Astrocyte (in vitro differentiated cells and primary cell): ENCODE measurements around the gene SLC12A8. TPM values are rescaled to one million over a fixed set of nuclear protein-coding genes. Genes with fewer than 3 reads are reported as not detected.

Experiments
- DNase-seq: peaks from one replicate; pipeline ENCODE4 v3.0.0-alpha.2; 2010; ENCODE audit warnings: low read depth
- FAIRE-seq: peaks from 2 replicates; lab custom pipeline; 2011; peaks lifted over from hg19 to GRCh38; lab: Jason Lieb, UNC
- H2AFZ ChIP-seq: 2 replicates; pipeline ENCODE4 v1.6.0; 2012; ENCODE audit warnings: low read depth, low read length, inconsistent platforms
- H3K27ac ChIP-seq: 2 replicates; pipeline ENCODE4 v1.5.1; 2011; ENCODE audit warnings: low read depth, low read length, inconsistent platforms
- H3K27me3 ChIP-seq: 2 replicates; pipeline ENCODE4 v1.6.0; 2011; ENCODE audit warnings: low read length, inconsistent platforms; ENCODE audit not compliant: insufficient read depth
- H3K36me3 ChIP-seq: 2 replicates; pipeline ENCODE4 v1.5.1; 2011; ENCODE audit warnings: low read length, inconsistent platforms; ENCODE audit not compliant: insufficient read depth
- H3K4me1 ChIP-seq: 2 replicates; pipeline ENCODE4 v1.5.1; 2011; ENCODE audit warnings: low read length, inconsistent platforms; ENCODE audit not compliant: insufficient read depth
- H3K4me2 ChIP-seq: 2 replicates; pipeline ENCODE4 v1.6.0; 2012; ENCODE audit warnings: low read length, inconsistent platforms
- H3K4me3 ChIP-seq: 2 replicates; pipeline ENCODE4 v1.5.1; 2011; ENCODE audit warnings: low read depth, mild to moderate bottlenecking, low read length, inconsistent platforms; ENCODE audit not compliant: insufficient read depth
- H3K79me2 ChIP-seq: 2 replicates; pipeline ENCODE4 v1.6.0; 2012; ENCODE audit warnings: mild to moderate bottlenecking, low read length, inconsistent platforms; ENCODE audit not compliant: insufficient read depth
- H3K9ac ChIP-seq: 2 replicates; pipeline ENCODE4 v1.6.0; 2012; ENCODE audit warnings: mild to moderate bottlenecking, low read length, inconsistent platforms
- H3K9me3 ChIP-seq: 2 replicates; pipeline ENCODE4 v1.5.1; 2012; ENCODE audit warnings: low read depth, mild to moderate bottlenecking, low read length, inconsistent platforms; ENCODE audit not compliant: insufficient read depth
- H4K20me1 ChIP-seq: 2 replicates; pipeline ENCODE4 v1.6.0; 2012; ENCODE audit warnings: low read length, inconsistent platforms; ENCODE audit not compliant: insufficient read depth
- H3K27ac Mint-ChIP-seq: one replicate; pipeline ENCODE4 v1.8.0; 2021; ENCODE audit warnings: mild to moderate bottlenecking, mixed read lengths; ENCODE audit not compliant: unreplicated experiment
- H3K27me3 Mint-ChIP-seq: one replicate; pipeline ENCODE4 v1.8.0; 2021; ENCODE audit warnings: low read depth, mixed read lengths; ENCODE audit not compliant: unreplicated experiment
- H3K36me3 Mint-ChIP-seq: one replicate; pipeline ENCODE4 v1.8.0; 2021; ENCODE audit warnings: low read depth, mixed read lengths; ENCODE audit not compliant: unreplicated experiment
- H3K4me1 Mint-ChIP-seq: one replicate; pipeline ENCODE4 v1.8.0; 2021; ENCODE audit warnings: low read depth, mixed read lengths; ENCODE audit not compliant: unreplicated experiment
- H3K4me3 Mint-ChIP-seq: one replicate; pipeline ENCODE4 v1.8.0; 2021; ENCODE audit warnings: mild to moderate bottlenecking, moderate library complexity, mixed read lengths; ENCODE audit not compliant: unreplicated experiment
- H3K9me3 Mint-ChIP-seq: one replicate; pipeline ENCODE4 v1.8.0; 2021; ENCODE audit warnings: mild to moderate bottlenecking, mixed read lengths; ENCODE audit not compliant: unreplicated experiment
- EZH2 ChIP-seq: IDR thresholded peaks from 2 replicates; pipeline ENCODE4 v1.6.1; 2012; ENCODE audit warnings: mild to moderate bottlenecking, low read length, inconsistent platforms; ENCODE audit not compliant: insufficient read depth
- total RNA-seq: library from RNA; stranded (reverse); gene quantifications from 2 replicates; pipeline ENCODE4 v1.2.1, GENCODE V29; 2021
- TF ChIP-seq, protein P1 (sequence below): IDR thresholded peaks from 2 replicates; pipeline ENCODE4 v1.5.1; 2011; ENCODE audit warnings: low read depth, mild to moderate bottlenecking, inconsistent platforms, low read length, moderate library complexity; ENCODE audit not compliant: insufficient read depth

The SLC12A8 gene
- total RNA-seq, 1 donor from 2014 or later: 4.2 TPM

DNA sequence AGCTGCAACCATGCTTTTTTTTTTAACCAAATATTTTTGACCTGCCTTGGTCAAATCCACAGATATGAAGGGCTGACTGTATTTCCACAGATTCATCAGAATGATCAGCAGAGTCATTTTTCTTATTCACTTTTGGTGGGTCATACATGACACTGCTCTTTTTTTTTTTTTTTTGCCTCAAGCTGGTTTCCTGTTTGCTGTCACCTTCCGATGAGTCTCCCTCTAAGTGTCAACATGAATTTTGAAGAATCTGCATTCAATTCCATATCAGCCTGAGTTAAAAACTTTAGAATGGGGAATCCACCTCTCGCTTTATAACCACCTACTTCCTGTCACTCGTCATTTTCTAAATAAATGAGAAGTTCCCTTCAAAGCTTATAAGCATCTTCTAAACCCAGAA lies 2.2 kb upstream of the SLC12A8 start:
- Histone ChIP-seq H3K4me2 (peak overlapping the region; percentile 86), H2AFZ (no peak overlapping the region), H3K9me3 (no peaks in the 10 kb centered on the region), H4K20me1 (no peaks in the 10 kb centered on the region), H3K27me3 (no peaks in the 10 kb centered on the region), H3K27ac (no peak overlapping the region), H3K36me3 (no peaks in the 10 kb centered on the region), H3K9ac (no peak overlapping the region), H3K4me3 (no peak overlapping the region), H3K79me2 (no peaks in the 10 kb centered on the region), H3K4me1 (peaks cover 28% of the 10 kb centered on the region)
- H3K4me1 Mint-ChIP-seq: peaks cover 7% of the 10 kb centered on the region
- H3K9me3 Mint-ChIP-seq: no peaks in the 10 kb centered on the region
- no peak overlapping the region for H3K27ac Mint-ChIP-seq
- FAIRE-seq (peak; percentile 66), DNase-seq (no peak)
- TF ChIP-seq, protein P1, sequence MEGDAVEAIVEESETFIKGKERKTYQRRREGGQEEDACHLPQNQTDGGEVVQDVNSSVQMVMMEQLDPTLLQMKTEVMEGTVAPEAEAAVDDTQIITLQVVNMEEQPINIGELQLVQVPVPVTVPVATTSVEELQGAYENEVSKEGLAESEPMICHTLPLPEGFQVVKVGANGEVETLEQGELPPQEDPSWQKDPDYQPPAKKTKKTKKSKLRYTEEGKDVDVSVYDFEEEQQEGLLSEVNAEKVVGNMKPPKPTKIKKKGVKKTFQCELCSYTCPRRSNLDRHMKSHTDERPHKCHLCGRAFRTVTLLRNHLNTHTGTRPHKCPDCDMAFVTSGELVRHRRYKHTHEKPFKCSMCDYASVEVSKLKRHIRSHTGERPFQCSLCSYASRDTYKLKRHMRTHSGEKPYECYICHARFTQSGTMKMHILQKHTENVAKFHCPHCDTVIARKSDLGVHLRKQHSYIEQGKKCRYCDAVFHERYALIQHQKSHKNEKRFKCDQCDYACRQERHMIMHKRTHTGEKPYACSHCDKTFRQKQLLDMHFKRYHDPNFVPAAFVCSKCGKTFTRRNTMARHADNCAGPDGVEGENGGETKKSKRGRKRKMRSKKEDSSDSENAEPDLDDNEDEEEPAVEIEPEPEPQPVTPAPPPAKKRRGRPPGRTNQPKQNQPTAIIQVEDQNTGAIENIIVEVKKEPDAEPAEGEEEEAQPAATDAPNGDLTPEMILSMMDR: no peak
- no peak for TF ChIP-seq EZH2
- H3K4me3 Mint-ChIP-seq: no peak overlapping the region
- peaks cover 11% of the 10 kb centered on the region for H3K27me3 Mint-ChIP-seq
- no peaks in the 10 kb centered on the region for H3K36me3 Mint-ChIP-seq

DNA sequence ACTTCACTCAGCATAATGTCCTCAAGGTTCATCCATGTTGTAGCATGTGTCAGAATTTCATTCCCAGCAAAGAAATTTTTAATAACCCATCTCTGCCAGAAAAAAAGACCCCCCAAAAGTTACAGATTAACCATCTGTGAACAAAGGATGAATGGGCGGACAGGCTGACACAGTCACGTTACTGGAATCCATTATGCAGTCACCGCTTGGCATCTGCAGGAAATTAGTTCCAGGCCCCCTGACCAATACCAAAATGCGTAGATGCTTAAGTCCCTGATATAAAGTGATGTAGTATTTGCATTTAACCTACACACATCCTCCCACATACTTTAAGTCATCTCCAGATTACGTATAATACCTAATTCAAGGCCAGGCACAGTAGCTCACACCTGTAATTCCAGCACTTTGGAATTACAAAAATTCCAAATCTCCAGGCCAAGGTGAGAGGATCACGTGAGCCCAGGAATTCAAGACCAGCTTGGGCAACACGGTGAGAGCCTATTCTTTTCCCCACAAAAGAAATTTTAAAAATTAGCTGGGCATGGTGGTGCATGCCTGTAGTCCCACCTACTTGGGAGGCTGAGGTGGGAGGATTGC lies 1.5 kb upstream of the SLC12A8 start:
- no peaks in the 10 kb centered on the region for H3K9me3 Mint-ChIP-seq
- peaks cover 28% of the 10 kb centered on the region for H3K4me1 ChIP-seq
- H3K27ac Mint-ChIP-seq: no peak overlapping the region
- H3K4me1 Mint-ChIP-seq: peaks cover 7% of the 10 kb centered on the region
- H3K4me2 ChIP-seq: peak overlapping the region; percentile 86
- H3K27me3 ChIP-seq: no peaks in the 10 kb centered on the region
- FAIRE-seq (peak; percentile 86), DNase-seq (peak; percentile 86)
- no peak for TF ChIP-seq EZH2
- TF ChIP-seq, protein P1: no peak
- peaks cover 15% of the 10 kb centered on the region for H3K27me3 Mint-ChIP-seq
- peak overlapping the region; percentile 39 for H3K9ac ChIP-seq
- no peaks in the 10 kb centered on the region for H3K79me2 ChIP-seq
- H3K27ac ChIP-seq: peak overlapping the region; percentile 56
- no peaks in the 10 kb centered on the region for H3K36me3 ChIP-seq
- H3K9me3 ChIP-seq: no peaks in the 10 kb centered on the region
- no peaks in the 10 kb centered on the region for H3K36me3 Mint-ChIP-seq
- no peaks in the 10 kb centered on the region for H4K20me1 ChIP-seq
- H2AFZ ChIP-seq: no peak overlapping the region
- H3K4me3 ChIP-seq: no peak overlapping the region
- H3K4me3 Mint-ChIP-seq: peak overlapping the region; percentile 34

DNA sequence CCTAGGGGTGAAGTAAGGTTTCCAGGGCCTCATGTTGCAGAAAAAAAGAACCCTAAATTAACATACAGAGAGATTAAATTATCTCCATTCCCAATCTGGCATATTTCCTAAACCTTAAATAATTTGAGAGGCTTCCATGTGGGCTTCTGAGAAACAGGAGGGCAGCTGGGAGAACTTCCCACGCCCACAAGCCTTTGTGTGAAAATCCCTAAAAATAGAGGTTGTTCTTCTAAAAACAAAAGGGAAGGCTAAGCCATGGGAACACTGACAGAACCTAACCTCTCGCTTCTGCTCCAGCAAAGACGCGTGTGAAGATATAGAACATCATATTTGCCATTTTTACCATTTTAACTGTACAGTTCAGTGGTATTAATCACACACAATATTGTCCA lies 812 bp upstream of the SLC12A8 start:
- peaks cover 28% of the 10 kb centered on the region for H3K4me1 ChIP-seq
- H3K27ac ChIP-seq: peak overlapping the region; percentile 56
- H3K4me3 ChIP-seq: no peak overlapping the region
- H3K9me3 Mint-ChIP-seq: no peaks in the 10 kb centered on the region
- no peaks in the 10 kb centered on the region for H3K79me2 ChIP-seq
- peak overlapping the region; percentile 86 for H3K4me2 ChIP-seq
- no peak for DNase-seq
- H3K36me3 ChIP-seq: no peaks in the 10 kb centered on the region
- peaks cover 7% of the 10 kb centered on the region for H3K4me1 Mint-ChIP-seq
- no peaks in the 10 kb centered on the region for H4K20me1 ChIP-seq
- FAIRE-seq: no peak
- H3K4me3 Mint-ChIP-seq: peak overlapping the region; percentile 34
- no peak overlapping the region for H3K27ac Mint-ChIP-seq
- H3K27me3 Mint-ChIP-seq: peaks cover 15% of the 10 kb centered on the region
- H2AFZ ChIP-seq: peak overlapping the region; percentile 69
- TF ChIP-seq, protein P1: no peak
- no peak for TF ChIP-seq EZH2
- H3K27me3 ChIP-seq: no peaks in the 10 kb centered on the region
- no peaks in the 10 kb centered on the region for H3K9me3 ChIP-seq
- no peaks in the 10 kb centered on the region for H3K36me3 Mint-ChIP-seq
- peak overlapping the region; percentile 39 for H3K9ac ChIP-seq
